Heart left ventricle (tissue), 13 donors: ENCODE data around the gene OS9.
"Not testable (repeated sequence)": the region's sequence is repeated elsewhere in the genome, so short reads cannot be mapped to it uniquely, and the experiment has no call there.

Source experiments
- CTCF ChIP-seq, 12 donors: fragments of 200-600 bp; sonication (generic) in 4 of 12; IDR thresholded peaks; one replicate each; pipeline versions ENCODE4 v1.5.0 to v1.8.0; 2018 to 2022; ENCODE audit warnings: antibody characterized with exemption in 12 of 12, mild to moderate bottlenecking in 5 of 12
- POLR2A ChIP-seq, 2 donors: fragments of 450-650 bp; IDR thresholded peaks; one replicate each; pipeline ENCODE4 v1.6.1; 2017; ENCODE audit warnings: antibody characterized with exemption in 2 of 2, mild to moderate bottlenecking in 2 of 2, moderate library complexity in 2 of 2
- donor health status: ischemic (EF 13 %, LVEDD 7.1; RV severe dilation, severe dysfunction).
- donor health status: DM: no; HTN: yes; CAD: no.
- donor health status: DM: no; HTN: no; CAD: no.
- donor health status: ischemic (EF 25% LVEDD 6.9; RV normal size, moderate dysfunction).
- donor health status: ischemic (EF 25% LVEDD 5.7; RV mildly dilated, moderate dysfunction).
- donor health status: ischemic (EF 35%, LVEDD 5.7; RV mildly dilated, moderate dysfunction).
- donor health status: nonischemic (EF 11% LVEDD 7.7; RV severe dilation, severe dysfunction).
- donor health status: DM: yes; HTN: yes; CAD: no.
- donor health status: PGD.
- donor health status: ischemic (EF 29% LVEDD 5.4; RV normal size, mild dysfunction).
- donor health status: nonischemic (EF 23%, LVEDD 6.1; RV moderate dilation, normal function).

GRCh38 chr12:57646659-57647049, 47.3 kb upstream of the OS9 start:
- TF ChIP-seq CTCF, POLR2A (IDR thresholded peaks at IDR 0.05): not testable (repeated sequence)
